Panc1 (cell line): ENCODE data around the gene RAC3. TPM values are rescaled to one million over a fixed set of nuclear protein-coding genes. Genes with fewer than 3 reads are reported as not detected.

ENCODE experiments used
- ATAC-seq: fragments of 200-7000 bp; cut with Tn5 transposase; 2 replicates; pipeline ENCODE4 v1.9.1; 2020; ENCODE audit warnings: mild to moderate bottlenecking, moderate library complexity
- BruUV-seq: library from RNA; stranded (reverse); fragments of 400-500 nt; replicated peaks from 2 replicates; lab custom pipeline; 2021; lab: Mats Ljungman, UMichigan
- CTCF ChIA-PET: fragments of 300-600 bp; sonication (Branson Sonifier 250); formaldehyde crosslinking; loops from one replicate; lab custom pipeline; 2022; ENCODE audit warnings: antibody characterized with exemption; lab: Charles Lee
- POLR2A ChIA-PET: fragments of 300-600 bp; sonication (Branson Sonifier 250); formaldehyde crosslinking; loops from one replicate; lab custom pipeline; 2022; ENCODE audit warnings: antibody characterized with exemption; lab: Charles Lee
- DNase-seq: peaks from one replicate; pipeline ENCODE4 v3.0.0-alpha.2; 2010; ENCODE audit warnings: low read depth, low spot score
- H3K27ac ChIP-seq: 2 replicates; pipeline ENCODE4 v1.5.1; 2011; ENCODE audit warnings: mild to moderate bottlenecking, low read length, inconsistent platforms
- H3K27me3 ChIP-seq: fragments of 200-500 bp; sonication (Bioruptor generic); 2 replicates; pipeline ENCODE4 v1.6.0; 2014; ENCODE audit warnings: low read length, inconsistent platforms; ENCODE audit not compliant: control insufficient read depth, insufficient read depth
- H3K36me3 ChIP-seq: fragments of 200-500 bp; sonication (Bioruptor generic); 2 replicates; pipeline ENCODE4 v1.5.1; 2014; ENCODE audit warnings: inconsistent platforms, mild to moderate bottlenecking, low read length, moderate library complexity; ENCODE audit not compliant: control insufficient read depth, insufficient read depth
- H3K4me1 ChIP-seq: 2 replicates; pipeline ENCODE4 v1.5.1; 2011; ENCODE audit warnings: inconsistent platforms, mild to moderate bottlenecking, low read length, moderate library complexity; ENCODE audit not compliant: control insufficient read depth, insufficient read depth
- H3K4me3 ChIP-seq, 2 experiments: 2 replicates each; pipeline ENCODE4 v1.5.1; 2011 to 2012; ENCODE audit warnings: low read depth in 2 of 2, low read length in 2 of 2, mild to moderate bottlenecking in 2 of 2, inconsistent platforms in 1 of 2, moderate library complexity in 1 of 2
- H3K9me3 ChIP-seq: fragments of 200-500 bp; sonication (Bioruptor generic); 2 replicates; pipeline ENCODE4 v1.5.1; 2014; ENCODE audit warnings: low read depth, mild to moderate bottlenecking, inconsistent platforms, low read length, moderate library complexity; ENCODE audit not compliant: control insufficient read depth, insufficient read depth
- CTCF ChIP-seq: fragments of 450-650 bp; IDR thresholded peaks from 2 replicates; pipeline ENCODE4 v1.5.1; 2017; ENCODE audit warnings: mild to moderate bottlenecking
- POLR2AphosphoS5 ChIP-seq: IDR thresholded peaks from 2 replicates; pipeline ENCODE4 v1.6.1; 2012; ENCODE audit warnings: mild to moderate bottlenecking, low read depth, low read length, moderate library complexity
- REST ChIP-seq, 2 experiments: IDR thresholded peaks; 2 replicates each; pipeline ENCODE4 v1.6.1; 2011 to 2012; ENCODE audit warnings: low read depth in 2 of 2, control low read depth in 1 of 2, low read length in 1 of 2, mild to moderate bottlenecking in 1 of 2, moderate library complexity in 1 of 2; ENCODE audit not compliant: insufficient read depth in 1 of 2
- SIN3A ChIP-seq: IDR thresholded peaks from 2 replicates; pipeline ENCODE4 v1.6.1; 2012; ENCODE audit warnings: low read depth, mild to moderate bottlenecking, low read length, moderate library complexity, borderline replicate concordance; ENCODE audit not compliant: insufficient read depth
- TCF7L2 ChIP-seq: IDR thresholded peaks from 2 replicates; pipeline ENCODE4 v1.6.1; 2011; ENCODE audit warnings: mild to moderate bottlenecking, low read depth, low read length, inconsistent platforms
- in situ Hi-C: cut with HindIII; loops from 2 replicates; pipeline ENCODE4 v1.10.0; 2016; ENCODE audit warnings: low sequenced_read_pairs, low pct_unique_long_range_greater_than_20kb
- intact Hi-C: fragments of 100-400 bp; cut with micrococcal nuclease; formaldehyde crosslinking; loops from one replicate; pipeline ENCODE4 v1.10.0; 2022; ENCODE audit not compliant: unreplicated experiment
- total RNA-seq: library from RNA; stranded (reverse); gene quantifications from one replicate; pipeline ENCODE4 v1.2.1, GENCODE V29; 2021; ENCODE audit not compliant: unreplicated experiment

The RAC3 gene
- total RNA-seq, 1 experiment from 2014 or later, result 39.4 TPM

GRCh38 chr17:82007495-82008257 lies 23.8 kb upstream of the RAC3 start:
- ATAC-seq (no peak), DNase-seq (no peak)
- no TSS peak for BruUV-seq
- in situ Hi-C loops (no loop called here), intact Hi-C loops (no loop called here)
- CTCF ChIA-PET, result no interaction called here
- no peaks in the 10 kb centered on the region for H3K27me3 ChIP-seq
- POLR2A ChIA-PET, result no interaction called here
- TF ChIP-seq REST (IDR thresholded peaks at IDR 0.05; ENCODE audit: insufficient read depth in 1 of 2, low read depth in 2 of 2, low read length in 1 of 2) (no peak), SIN3A (no peak), POLR2AphosphoS5 (no peak), TCF7L2 (no peak), CTCF (no peak)
- H3K9me3 ChIP-seq, result no peaks in the 10 kb centered on the region
- no peak overlapping the region for H3K27ac ChIP-seq
- H3K4me3 ChIP-seq, result no peak overlapping the region
- H3K4me1 ChIP-seq, result peaks cover 47% of the 10 kb centered on the region
- H3K36me3 ChIP-seq, result no peaks in the 10 kb centered on the region

GRCh38 chr17:82008258-82008940 lies 23.1 kb upstream of the RAC3 start:
- no peak overlapping the region for H3K4me3 ChIP-seq
- no peaks in the 10 kb centered on the region for H3K36me3 ChIP-seq
- H3K9me3 ChIP-seq, result no peaks in the 10 kb centered on the region
- ATAC-seq (no peak), DNase-seq (no peak)
- ChIA-PET CTCF (interaction anchor here (0.6 kb wide), 1 partner anchor 212 kb away, joined by 3 read pairs; no protein-coding TSS in a partner anchor), POLR2A (no interaction called here)
- H3K27ac ChIP-seq, result no peak overlapping the region
- intact Hi-C loops (no loop called here), in situ Hi-C loops (no loop called here)
- H3K4me1 ChIP-seq, result peaks cover 44% of the 10 kb centered on the region
- no TSS peak for BruUV-seq
- H3K27me3 ChIP-seq, result no peaks in the 10 kb centered on the region
- TF ChIP-seq CTCF (no peak), POLR2AphosphoS5 (no peak), TCF7L2 (no peak), SIN3A (no peak), REST (IDR thresholded peaks at IDR 0.05; ENCODE audit: insufficient read depth in 1 of 2, low read depth in 2 of 2, low read length in 1 of 2) (no peak)
